Gastrocnemius medialis (tissue), 4 donors: ENCODE measurements around the gene TRMT112.

Source experiments
- CTCF ChIP-seq, 5 experiments: fragments of 450-650 bp in 3 of 5; fragments of 200-600 bp in 2 of 5; sonication (generic) in 2 of 5; IDR thresholded peaks in 4 of 5; conservative IDR thresholded peaks in 1 of 5; 1 replicate in 4 of 5; 2 replicates in 1 of 5; pipeline ENCODE4 v1.5.1; 2016 to 2019; ENCODE audit warnings: antibody characterized with exemption in 5 of 5, mild to moderate bottlenecking in 3 of 5, moderate library complexity in 3 of 5
- POLR2A ChIP-seq, 2 donors: fragments of 450-650 bp; IDR thresholded peaks; one replicate each; pipeline ENCODE4 v1.6.1; 2017; ENCODE audit warnings: antibody characterized with exemption in 2 of 2, mild to moderate bottlenecking in 2 of 2, moderate library complexity in 2 of 2

- no peak for TF ChIP-seq CTCF (IDR thresholded peaks at IDR 0.05 in 4 of 5, conservative IDR thresholded peaks at IDR 0.05 in 1 of 5)
- TF ChIP-seq POLR2A (IDR thresholded peaks at IDR 0.05), result no peak
Measured at GRCh38 chr11:64295760-64296159, 21.6 kb downstream of the TRMT112 start.
